ENCODE results near the gene FHL3.
A peak's percentile ranks its signal among the peaks of the same experiment; 100 is the strongest.

FHL3 gene

GRCh38 chr1:38005195-38006007 is at the start of gene FHL3:
Gene FHL3, minus strand, starts transcription at chr1:38005514. Its CDS starts 6,102 bp downstream, at chr1:37999412.
- DNase-seq (ENCODE audit: low read depth): no peak

GRCh38 chr1:38053416-38054091 is 48.2 kb upstream of the FHL3 start:
- no peak for DNase-seq (ENCODE audit: low read depth)

GRCh38 chr1:38052750-38053415 is 47.6 kb upstream of the FHL3 start:
- no peak for DNase-seq (ENCODE audit: low read depth)

- DNase-seq (ENCODE audit: low read depth): no peak
Measured at GRCh38 chr1:38051079-38051543, 45.8 kb upstream of the FHL3 start.

- DNase-seq (ENCODE audit: low read depth): no peak
Measured at GRCh38 chr1:38050397-38051078, 45.2 kb upstream of the FHL3 start.

GRCh38 chr1:38047603-38048141 is 42.4 kb upstream of the FHL3 start:
- no peak for DNase-seq (ENCODE audit: low read depth)

GRCh38 chr1:38046884-38047602 is 41.7 kb upstream of the FHL3 start:
- peak; percentile 58 for DNase-seq (ENCODE audit: low read depth)

- no peak for DNase-seq (ENCODE audit: low read depth)
Measured at GRCh38 chr1:38046333-38046883, 41.1 kb upstream of the FHL3 start, which contains the start of gene POU3F1. Gene POU3F1, minus strand, starts transcription at chr1:38046793. Its CDS starts 50 bp downstream, at chr1:38046743.

- DNase-seq (ENCODE audit: low read depth): no peak
Measured at GRCh38 chr1:38045401-38046332, 40.4 kb upstream of the FHL3 start.

- no peak for DNase-seq (ENCODE audit: low read depth)
Measured at GRCh38 chr1:38044221-38045215, 39.2 kb upstream of the FHL3 start.

GRCh38 chr1:38043036-38043747 is 37.9 kb upstream of the FHL3 start:
- DNase-seq (ENCODE audit: low read depth): no peak

- no peak for DNase-seq (ENCODE audit: low read depth)
Measured at GRCh38 chr1:38041936-38042834, 36.9 kb upstream of the FHL3 start.

- DNase-seq (ENCODE audit: low read depth): no peak
Measured at GRCh38 chr1:38039331-38040088, 34.2 kb upstream of the FHL3 start.

- peak; percentile 57 for DNase-seq (ENCODE audit: low read depth)
Measured at GRCh38 chr1:38038861-38039260, 33.5 kb upstream of the FHL3 start.

GRCh38 chr1:38037221-38037939 is 32.1 kb upstream of the FHL3 start:
- DNase-seq (ENCODE audit: low read depth): no peak
